Nephron (organoid): ENCODE data around the gene MARCHF4.
A peak's percentile ranks its signal among the peaks of the same experiment; 100 is the strongest.

Experiments
- H3K27ac Mint-ChIP-seq, 3 experiments: 2 replicates each; pipeline ENCODE4 v1.8.0; 2020; ENCODE audit warnings: mixed read lengths in 3 of 3, mild to moderate bottlenecking in 2 of 3, moderate library complexity in 1 of 3
- H3K27me3 Mint-ChIP-seq: 2 replicates; pipeline ENCODE4 v1.8.0; 2021; ENCODE audit warnings: low read depth, mild to moderate bottlenecking, moderate library complexity, mixed read lengths
- H3K36me3 Mint-ChIP-seq: 2 replicates; pipeline ENCODE4 v1.8.0; 2020; ENCODE audit warnings: low read depth, mixed read lengths
- H3K4me1 Mint-ChIP-seq: 2 replicates; pipeline ENCODE4 v1.8.0; 2020; ENCODE audit warnings: mixed read lengths
- H3K4me3 Mint-ChIP-seq, 3 experiments: 2 replicates each; pipeline ENCODE4 v1.8.0; 2020; ENCODE audit warnings: mild to moderate bottlenecking in 3 of 3, mixed read lengths in 3 of 3, moderate library complexity in 2 of 3
- H3K9me3 Mint-ChIP-seq: 2 replicates; pipeline ENCODE4 v1.8.0; 2020; ENCODE audit warnings: mixed read lengths
- TF ChIP-seq, protein P1 (sequence below), 3 experiments: fragments of 200-600 bp; sonication (generic); IDR thresholded peaks; one replicate each; pipeline ENCODE4 v1.5.0; 2021; ENCODE audit warnings: antibody characterized with exemption in 3 of 3; ENCODE audit not compliant: unreplicated experiment in 3 of 3

Gene MARCHF4

DNA sequence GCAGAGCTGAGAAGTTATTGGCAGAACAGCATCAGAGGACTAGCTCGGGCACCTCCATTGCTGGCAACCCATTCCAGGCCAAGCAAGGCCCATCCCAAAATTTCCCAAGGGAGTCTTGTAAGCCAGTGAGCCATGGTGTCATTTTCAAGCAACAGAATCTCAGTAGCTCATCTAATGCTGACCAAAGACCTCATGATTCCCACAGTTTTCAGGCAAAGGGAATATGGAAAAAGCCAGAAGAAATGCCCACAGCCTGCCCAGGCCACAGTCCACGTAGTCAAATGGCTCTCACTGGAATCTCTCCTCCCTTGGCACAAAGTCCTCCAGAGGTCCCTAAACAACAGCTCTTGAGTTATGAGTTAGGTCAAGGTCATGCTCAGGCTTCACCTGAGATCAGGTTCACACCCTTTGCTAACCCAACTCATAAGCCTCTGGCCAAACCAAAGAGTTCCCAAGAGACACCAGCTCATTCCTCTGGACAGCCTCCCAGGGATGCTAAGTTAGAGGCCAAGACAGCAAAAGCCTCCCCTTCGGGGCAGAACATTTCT, 42.6 kb upstream of the MARCHF4 start:
- Mint-ChIP-seq H3K27me3 (no peaks in the 10 kb centered on the region), H3K4me3 (no peak overlapping the region), H3K27ac (no peak overlapping the region), H3K9me3 (no peaks in the 10 kb centered on the region), H3K36me3 (peaks cover 43% of the 10 kb centered on the region), H3K4me1 (peaks cover 24% of the 10 kb centered on the region)
- TF ChIP-seq, protein P1, sequence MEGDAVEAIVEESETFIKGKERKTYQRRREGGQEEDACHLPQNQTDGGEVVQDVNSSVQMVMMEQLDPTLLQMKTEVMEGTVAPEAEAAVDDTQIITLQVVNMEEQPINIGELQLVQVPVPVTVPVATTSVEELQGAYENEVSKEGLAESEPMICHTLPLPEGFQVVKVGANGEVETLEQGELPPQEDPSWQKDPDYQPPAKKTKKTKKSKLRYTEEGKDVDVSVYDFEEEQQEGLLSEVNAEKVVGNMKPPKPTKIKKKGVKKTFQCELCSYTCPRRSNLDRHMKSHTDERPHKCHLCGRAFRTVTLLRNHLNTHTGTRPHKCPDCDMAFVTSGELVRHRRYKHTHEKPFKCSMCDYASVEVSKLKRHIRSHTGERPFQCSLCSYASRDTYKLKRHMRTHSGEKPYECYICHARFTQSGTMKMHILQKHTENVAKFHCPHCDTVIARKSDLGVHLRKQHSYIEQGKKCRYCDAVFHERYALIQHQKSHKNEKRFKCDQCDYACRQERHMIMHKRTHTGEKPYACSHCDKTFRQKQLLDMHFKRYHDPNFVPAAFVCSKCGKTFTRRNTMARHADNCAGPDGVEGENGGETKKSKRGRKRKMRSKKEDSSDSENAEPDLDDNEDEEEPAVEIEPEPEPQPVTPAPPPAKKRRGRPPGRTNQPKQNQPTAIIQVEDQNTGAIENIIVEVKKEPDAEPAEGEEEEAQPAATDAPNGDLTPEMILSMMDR (IDR thresholded peaks at IDR 0.05; ENCODE audit: unreplicated experiment in 3 of 3), result no peak

DNA sequence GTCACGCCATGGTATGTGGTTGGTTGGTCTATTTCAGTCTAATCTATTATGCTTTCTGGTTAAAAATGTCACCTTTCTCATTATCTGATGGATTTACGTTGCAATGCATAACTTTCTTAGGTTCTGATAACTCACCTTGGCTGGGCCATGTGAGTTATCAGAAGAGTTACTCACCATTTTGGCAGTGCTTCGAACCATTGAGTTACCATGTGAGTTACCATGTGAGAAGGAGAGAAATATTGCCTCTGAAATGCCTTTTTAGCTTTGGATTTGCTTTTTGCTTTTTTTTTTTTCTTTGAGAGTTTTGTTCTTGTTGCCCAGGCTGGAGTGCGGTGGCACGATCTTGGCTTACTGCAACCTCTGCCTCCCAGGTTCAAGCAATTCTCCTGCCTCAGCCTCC, 41.6 kb upstream of the MARCHF4 start:
- TF ChIP-seq, protein P1 (IDR thresholded peaks at IDR 0.05; ENCODE audit: unreplicated experiment in 3 of 3), result no peak
- no peaks in the 10 kb centered on the region for H3K27me3 Mint-ChIP-seq
- H3K36me3 Mint-ChIP-seq, result peaks cover 33% of the 10 kb centered on the region
- peaks cover 24% of the 10 kb centered on the region for H3K4me1 Mint-ChIP-seq
- H3K9me3 Mint-ChIP-seq, result no peaks in the 10 kb centered on the region
- H3K27ac Mint-ChIP-seq, result peak overlapping the region; percentile 43 to 100 (median 98)
- H3K4me3 Mint-ChIP-seq, result peak overlapping the region; percentile 93 to 100 (median 99)

DNA sequence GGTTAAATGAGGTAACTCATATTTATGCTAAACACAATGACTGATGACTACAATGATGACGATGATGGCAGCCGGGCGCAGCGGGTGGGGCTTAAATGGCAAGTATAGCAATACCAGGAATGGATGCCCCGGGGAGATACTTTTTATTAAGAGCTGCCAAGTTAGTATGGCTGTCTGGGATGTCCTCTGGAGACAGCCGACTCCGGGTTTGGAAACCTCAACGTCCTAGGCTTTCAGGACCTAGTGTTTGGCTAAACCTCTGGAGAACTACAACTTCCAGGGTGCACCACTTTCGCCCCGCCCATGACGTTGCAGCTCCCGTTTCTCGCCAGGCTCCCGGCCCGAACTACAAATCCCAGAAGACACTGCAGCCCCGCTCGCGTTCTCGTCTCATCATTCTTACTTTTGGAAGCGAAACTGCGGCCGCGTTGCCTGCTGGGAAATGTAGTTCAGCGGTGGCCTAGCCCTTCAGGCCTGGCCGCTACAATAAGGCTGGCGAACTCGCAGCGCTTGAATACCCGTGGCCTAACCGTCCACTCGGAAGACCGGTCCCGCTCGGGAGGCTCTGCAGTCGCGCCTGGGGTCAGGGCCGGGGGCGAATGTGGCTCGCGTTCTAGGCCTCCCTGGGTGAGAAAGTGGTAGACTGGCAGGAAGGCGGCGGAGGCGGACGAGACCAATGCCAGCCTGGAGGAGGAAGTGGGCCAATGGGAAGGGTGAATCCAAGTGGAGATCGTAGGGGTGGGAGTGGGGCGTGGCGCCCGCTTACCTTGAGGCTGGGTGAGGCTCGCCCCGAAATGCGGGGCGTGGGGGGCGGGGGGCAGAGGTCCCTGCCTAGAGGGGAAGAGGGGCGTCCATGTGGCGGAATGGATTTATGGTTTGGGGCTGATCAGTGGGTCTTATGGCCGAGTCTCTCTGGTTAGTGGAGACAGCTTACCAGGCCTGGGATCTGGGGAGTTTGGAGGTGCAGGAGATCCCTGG, 40.0 kb upstream of the MARCHF4 start, which contains the start of gene SMARCAL1:
SMARCAL1 (plus strand) TSS at position 463 of the 978 bp plus-strand sequence. CDS start 2,221 bp downstream, outside the sequence.
- H3K4me1 Mint-ChIP-seq, result peaks cover 21% of the 10 kb centered on the region
- TF ChIP-seq, protein P1 (IDR thresholded peaks at IDR 0.05; ENCODE audit: unreplicated experiment in 3 of 3), result no peak
- peaks cover 4% of the 10 kb centered on the region for H3K27me3 Mint-ChIP-seq
- peaks cover 19% of the 10 kb centered on the region for H3K36me3 Mint-ChIP-seq
- peak within 1 kb of the TSS; percentile 93 to 100 (median 99) for H3K4me3 Mint-ChIP-seq
- peak within 1 kb of the TSS; percentile 98 to 100 (median 99) for H3K27ac Mint-ChIP-seq
- no peaks in the 10 kb centered on the region for H3K9me3 Mint-ChIP-seq

DNA sequence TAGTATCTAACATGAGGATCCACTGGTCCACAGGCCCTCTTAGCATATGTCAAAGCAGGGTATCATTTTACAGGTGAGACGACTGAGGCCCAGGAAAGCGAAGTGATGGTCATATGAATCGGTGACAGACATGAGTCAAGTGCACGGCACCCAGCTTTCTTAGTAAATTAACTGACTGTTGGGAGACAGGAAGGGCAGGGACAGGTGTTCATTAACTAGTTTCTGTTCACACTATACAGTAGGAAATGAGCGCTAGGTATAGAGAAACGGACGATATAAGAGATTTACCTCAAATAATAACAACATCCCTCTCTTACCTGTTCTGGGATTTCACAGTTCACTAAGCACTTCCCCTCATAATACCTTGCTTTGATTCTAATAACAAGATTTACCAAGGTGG, 38.3 kb upstream of the MARCHF4 start:
- Mint-ChIP-seq H3K4me1 (peaks cover 12% of the 10 kb centered on the region), H3K36me3 (peaks cover 5% of the 10 kb centered on the region)

DNA sequence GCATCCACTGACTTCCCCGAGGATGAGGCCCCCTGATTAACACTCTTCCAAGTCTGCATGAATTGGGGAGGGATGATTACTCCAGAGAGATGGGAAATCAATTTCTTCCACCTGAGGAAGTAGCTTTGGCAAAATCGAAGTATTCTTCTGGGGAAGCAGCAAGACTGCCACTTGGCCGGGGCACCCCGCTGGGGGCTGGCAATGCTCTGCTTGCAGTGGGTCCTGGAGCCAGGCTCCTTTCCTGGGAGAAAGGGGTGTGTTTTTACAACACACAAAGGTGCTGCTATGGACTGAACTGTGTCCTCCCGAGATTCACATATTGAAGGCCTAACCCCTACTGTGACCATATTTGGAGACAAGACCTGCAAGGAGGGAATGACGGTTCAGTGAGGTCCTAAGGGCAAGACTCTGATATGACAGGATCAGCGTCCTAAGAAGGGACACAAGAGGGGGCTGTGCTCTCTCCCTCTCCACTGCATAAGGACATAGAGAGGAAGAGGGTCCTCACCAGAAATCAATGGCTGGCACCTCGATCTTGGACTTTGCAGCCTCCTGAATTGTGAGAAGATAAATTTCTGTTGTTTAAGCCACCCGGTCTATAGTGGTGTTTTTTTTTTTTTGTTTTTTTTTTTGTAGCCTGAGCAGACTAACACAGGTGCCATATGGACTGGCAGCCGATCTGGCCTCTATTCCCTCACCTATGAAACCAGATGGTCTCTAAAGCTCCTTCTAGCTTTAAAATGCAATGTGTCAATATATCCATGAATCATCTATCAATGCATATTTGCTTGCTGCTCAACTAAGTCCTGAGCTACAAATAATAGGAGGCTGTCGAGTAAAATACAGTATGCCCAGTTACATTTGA, 36.4 kb upstream of the MARCHF4 start:
- no peak overlapping the region for H3K4me3 Mint-ChIP-seq
- peaks cover 17% of the 10 kb centered on the region for H3K27me3 Mint-ChIP-seq
- no peak overlapping the region for H3K27ac Mint-ChIP-seq
- TF ChIP-seq, protein P1 (IDR thresholded peaks at IDR 0.05; ENCODE audit: unreplicated experiment in 3 of 3), result no peak
- H3K36me3 Mint-ChIP-seq, result no peaks in the 10 kb centered on the region
- H3K4me1 Mint-ChIP-seq, result peaks cover 9% of the 10 kb centered on the region
- H3K9me3 Mint-ChIP-seq, result no peaks in the 10 kb centered on the region

More for the DNA sequence above, 38.3 kb upstream of the MARCHF4 start:
- H3K27me3 Mint-ChIP-seq, result peaks cover 14% of the 10 kb centered on the region
- TF ChIP-seq, protein P1 (IDR thresholded peaks at IDR 0.05; ENCODE audit: unreplicated experiment in 3 of 3), result no peak
- H3K27ac Mint-ChIP-seq, result no peak overlapping the region
- H3K4me3 Mint-ChIP-seq, result peak overlapping the region; percentile 15 to 42 (median 19)
- no peaks in the 10 kb centered on the region for H3K9me3 Mint-ChIP-seq
